ENCODE measurements around the gene CLEC4G. TPM values are rescaled to one million over a fixed set of nuclear protein-coding genes. Genes with fewer than 3 reads are reported as not detected.

The CLEC4G gene
- total RNA-seq, 1 donor from 2014 or later: not detected

DNA sequence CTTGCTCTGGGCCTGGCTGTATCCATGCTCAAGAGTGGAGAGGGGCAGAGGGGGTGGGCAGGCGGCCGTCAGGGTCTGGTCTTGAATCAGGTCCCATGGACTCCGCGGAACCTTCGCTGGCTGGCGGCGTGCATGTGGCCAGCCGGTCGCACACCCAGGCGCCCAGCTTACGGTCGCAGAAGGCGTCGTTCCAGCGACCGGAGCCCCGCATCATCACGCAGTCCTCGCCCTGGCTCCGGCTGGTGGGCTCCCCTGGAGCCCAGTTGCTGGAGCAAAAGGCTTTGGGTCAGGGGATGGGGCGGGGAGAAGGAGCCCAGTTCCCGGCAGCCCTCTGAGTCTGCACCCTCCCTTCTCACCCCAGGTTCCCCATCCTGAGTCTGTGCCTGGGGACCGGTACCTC is 42.7 kb downstream of the CLEC4G start:
- no peak for DNase-seq (ENCODE audit: extremely low spot score, unreplicated experiment)
- Mint-ChIP-seq H3K4me3 (no peak overlapping the region), H3K4me1 (ENCODE audit: unreplicated experiment) (no peaks in the 10 kb centered on the region), H3K27ac (no peak overlapping the region), H3K36me3 (peaks cover 5% of the 10 kb centered on the region), H3K9me3 (no peaks in the 10 kb centered on the region), H3K27me3 (no peaks in the 10 kb centered on the region)
- TF ChIP-seq, protein P1, sequence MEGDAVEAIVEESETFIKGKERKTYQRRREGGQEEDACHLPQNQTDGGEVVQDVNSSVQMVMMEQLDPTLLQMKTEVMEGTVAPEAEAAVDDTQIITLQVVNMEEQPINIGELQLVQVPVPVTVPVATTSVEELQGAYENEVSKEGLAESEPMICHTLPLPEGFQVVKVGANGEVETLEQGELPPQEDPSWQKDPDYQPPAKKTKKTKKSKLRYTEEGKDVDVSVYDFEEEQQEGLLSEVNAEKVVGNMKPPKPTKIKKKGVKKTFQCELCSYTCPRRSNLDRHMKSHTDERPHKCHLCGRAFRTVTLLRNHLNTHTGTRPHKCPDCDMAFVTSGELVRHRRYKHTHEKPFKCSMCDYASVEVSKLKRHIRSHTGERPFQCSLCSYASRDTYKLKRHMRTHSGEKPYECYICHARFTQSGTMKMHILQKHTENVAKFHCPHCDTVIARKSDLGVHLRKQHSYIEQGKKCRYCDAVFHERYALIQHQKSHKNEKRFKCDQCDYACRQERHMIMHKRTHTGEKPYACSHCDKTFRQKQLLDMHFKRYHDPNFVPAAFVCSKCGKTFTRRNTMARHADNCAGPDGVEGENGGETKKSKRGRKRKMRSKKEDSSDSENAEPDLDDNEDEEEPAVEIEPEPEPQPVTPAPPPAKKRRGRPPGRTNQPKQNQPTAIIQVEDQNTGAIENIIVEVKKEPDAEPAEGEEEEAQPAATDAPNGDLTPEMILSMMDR (conservative IDR thresholded peaks at IDR 0.05): no peak

DNA sequence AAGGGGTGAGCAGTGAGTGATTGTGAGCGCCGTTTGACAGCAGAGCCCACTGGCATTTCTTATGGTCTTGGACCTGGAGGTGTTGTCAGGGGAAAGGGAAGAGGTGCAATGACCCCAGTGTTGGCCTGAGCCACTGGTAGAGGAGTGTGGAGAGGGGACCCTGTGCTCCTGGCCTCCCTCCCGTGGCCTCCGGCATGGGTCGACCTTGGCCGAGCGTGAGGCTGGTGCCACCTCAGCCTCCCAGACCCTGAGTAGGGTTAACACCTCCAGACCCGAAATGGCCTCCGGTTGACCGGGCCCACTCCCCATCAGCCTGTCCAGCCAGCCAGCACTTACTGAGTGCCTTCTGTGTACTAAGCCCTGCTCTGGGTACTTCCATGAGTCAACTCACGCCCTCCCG is 44.7 kb downstream of the CLEC4G start:
- Mint-ChIP-seq H3K9me3 (no peaks in the 10 kb centered on the region), H3K27ac (no peak overlapping the region), H3K4me3 (no peak overlapping the region), H3K4me1 (ENCODE audit: unreplicated experiment) (no peaks in the 10 kb centered on the region), H3K36me3 (peaks cover 9% of the 10 kb centered on the region), H3K27me3 (no peaks in the 10 kb centered on the region)
- no peak for DNase-seq (ENCODE audit: extremely low spot score, unreplicated experiment)
- TF ChIP-seq, protein P1 (conservative IDR thresholded peaks at IDR 0.05): no peak

DNA sequence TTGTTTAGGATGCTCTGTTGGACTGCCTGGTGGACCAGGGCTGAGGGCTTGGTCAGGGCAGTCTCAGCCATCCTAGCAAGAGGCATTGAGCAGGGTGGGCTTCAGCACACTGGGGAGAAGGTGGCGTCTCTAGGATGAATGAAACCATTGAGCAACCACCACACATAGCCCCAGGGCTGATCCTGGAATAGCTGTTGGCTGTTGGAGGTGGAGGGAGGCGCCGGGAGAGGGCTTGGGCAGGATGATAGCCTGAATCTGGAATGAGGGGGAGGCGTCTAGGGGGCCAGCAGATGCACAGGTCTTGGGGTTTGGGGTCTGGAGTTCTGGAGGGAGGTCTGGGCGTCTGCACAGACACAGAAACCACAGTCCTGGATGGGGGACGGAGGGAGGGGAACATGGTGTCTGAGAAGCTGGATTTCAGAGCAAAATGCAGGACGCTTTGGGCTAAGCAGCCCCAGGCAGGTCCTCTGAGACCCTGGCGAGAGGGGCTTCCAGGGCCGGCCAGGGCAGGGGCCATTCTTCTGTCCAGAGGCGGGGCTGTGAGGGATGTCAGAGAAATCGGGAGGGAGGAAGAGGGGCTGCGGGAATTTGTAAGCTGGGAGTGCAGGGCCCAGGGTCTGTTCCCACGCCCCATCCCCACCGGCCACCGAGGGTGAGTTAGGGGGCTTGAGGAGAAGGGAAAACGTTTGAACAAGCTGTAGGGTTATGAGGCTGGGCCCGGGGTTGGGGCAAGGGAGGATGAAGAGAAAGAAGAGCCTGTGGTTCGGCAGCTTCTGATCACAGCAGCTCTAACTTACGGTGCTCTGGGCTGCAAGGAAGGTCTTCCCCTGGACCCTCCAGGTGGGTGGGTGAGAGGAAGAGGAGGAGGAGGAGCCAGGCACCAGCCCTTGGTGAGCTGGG is 46.1 kb downstream of the CLEC4G start:
- no peak overlapping the region for H3K4me3 Mint-ChIP-seq
- H3K27ac Mint-ChIP-seq: peak overlapping the region; percentile 46
- no peaks in the 10 kb centered on the region for H3K27me3 Mint-ChIP-seq
- peaks cover 9% of the 10 kb centered on the region for H3K36me3 Mint-ChIP-seq
- no peak for DNase-seq (ENCODE audit: extremely low spot score, unreplicated experiment)
- no peaks in the 10 kb centered on the region for H3K9me3 Mint-ChIP-seq
- TF ChIP-seq, protein P1 (conservative IDR thresholded peaks at IDR 0.05): no peak
- H3K4me1 Mint-ChIP-seq (ENCODE audit: unreplicated experiment): peaks cover 3% of the 10 kb centered on the region

DNA sequence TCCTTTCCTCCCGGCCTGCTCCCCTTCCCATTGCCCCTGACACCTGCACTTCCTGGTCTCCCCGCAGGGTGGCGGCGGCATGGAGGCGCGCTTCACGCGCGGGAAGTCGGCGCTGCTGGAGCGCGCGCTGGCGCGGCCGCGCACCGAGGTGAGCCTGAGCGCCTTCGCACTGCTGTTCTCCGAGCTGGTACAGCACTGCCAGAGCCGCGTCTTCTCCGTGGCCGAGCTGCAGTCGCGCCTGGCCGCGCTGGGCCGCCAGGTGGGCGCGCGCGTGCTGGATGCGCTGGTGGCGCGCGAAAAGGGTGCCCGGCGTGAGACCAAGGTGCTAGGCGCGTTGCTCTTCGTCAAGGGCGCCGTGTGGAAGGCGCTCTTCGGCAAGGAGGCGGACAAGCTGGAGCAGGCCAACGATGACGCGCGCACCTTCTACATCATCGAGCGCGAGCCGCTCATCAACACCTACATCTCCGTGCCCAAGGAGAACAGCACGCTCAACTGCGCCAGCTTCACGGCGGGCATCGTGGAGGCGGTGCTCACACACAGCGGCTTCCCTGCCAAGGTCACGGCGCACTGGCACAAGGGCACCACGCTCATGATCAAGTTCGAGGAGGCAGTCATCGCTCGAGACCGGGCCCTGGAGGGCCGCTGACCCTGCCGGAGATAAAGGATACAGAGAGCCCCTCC is 49.6 kb downstream of the CLEC4G start:
- H3K27ac Mint-ChIP-seq: no peak overlapping the region
- no peaks in the 10 kb centered on the region for H3K9me3 Mint-ChIP-seq
- DNase-seq (ENCODE audit: extremely low spot score, unreplicated experiment): no peak
- H3K4me3 Mint-ChIP-seq: peak overlapping the region; percentile 90
- TF ChIP-seq, protein P1 (conservative IDR thresholded peaks at IDR 0.05): no peak
- peaks cover 9% of the 10 kb centered on the region for H3K36me3 Mint-ChIP-seq
- peaks cover 17% of the 10 kb centered on the region for H3K27me3 Mint-ChIP-seq
- H3K4me1 Mint-ChIP-seq (ENCODE audit: unreplicated experiment): peaks cover 9% of the 10 kb centered on the region

DNA sequence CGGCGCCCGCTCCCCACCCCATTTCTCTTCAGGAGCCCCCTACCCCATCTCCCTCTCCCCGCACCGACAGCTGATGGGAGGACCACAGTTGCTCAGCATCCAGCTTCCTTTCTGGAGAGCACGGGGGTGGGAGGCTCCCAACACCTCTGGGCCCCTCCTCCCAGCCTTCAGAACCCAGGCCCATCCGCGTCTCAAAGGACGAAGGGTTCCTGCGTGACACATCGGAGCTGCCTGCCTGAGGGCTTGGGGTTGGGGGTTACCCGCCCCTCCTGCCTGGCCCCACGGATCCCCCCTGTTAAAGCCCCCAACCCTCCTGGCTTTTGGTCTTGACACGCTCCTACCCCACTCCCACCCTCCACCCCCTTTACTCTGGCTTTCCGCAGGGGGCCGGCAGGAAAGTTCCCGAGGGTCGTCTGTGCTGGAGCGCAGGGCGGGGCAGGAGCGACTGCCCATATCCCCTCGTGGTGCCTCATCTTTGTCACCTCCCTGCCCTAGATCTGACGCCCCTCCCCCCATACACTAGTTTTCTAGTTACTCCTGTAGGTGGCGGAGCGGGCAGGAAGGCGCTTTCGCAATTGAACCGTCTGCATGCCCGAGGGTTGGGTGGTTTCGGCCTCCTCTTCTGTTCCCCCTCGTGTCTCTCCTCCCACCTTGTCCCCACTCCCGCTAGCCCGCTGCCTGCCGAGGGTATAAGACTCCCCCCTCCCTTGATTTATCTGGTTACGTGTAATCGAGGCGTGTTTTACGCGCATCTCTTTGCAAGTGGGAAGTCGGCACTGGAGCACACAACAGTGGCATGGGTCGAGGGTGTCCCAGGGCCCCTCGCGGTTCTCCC is 50.4 kb downstream of the CLEC4G start:
- TF ChIP-seq, protein P1 (conservative IDR thresholded peaks at IDR 0.05): peak; percentile 65

More for the DNA sequence above, 50.4 kb downstream of the CLEC4G start:
- Mint-ChIP-seq H3K9me3 (no peaks in the 10 kb centered on the region), H3K27me3 (peaks cover 25% of the 10 kb centered on the region), H3K36me3 (peaks cover 9% of the 10 kb centered on the region), H3K4me3 (peak overlapping the region; percentile 90), H3K4me1 (ENCODE audit: unreplicated experiment) (peaks cover 9% of the 10 kb centered on the region), H3K27ac (peak overlapping the region; percentile 72)
- no peak for DNase-seq (ENCODE audit: extremely low spot score, unreplicated experiment)

All from type B pancreatic cell (in vitro differentiated cells).